Nephron progenitor cell (in vitro differentiated cells): ENCODE results near the gene DPH1.

ENCODE experiments used
- DNase-seq: peaks from one replicate; pipeline ENCODE4 v3.0.0; 2021
- H3K27ac Mint-ChIP-seq: 2 replicates; pipeline ENCODE4 v1.8.0; 2021; ENCODE audit warnings: mild to moderate bottlenecking, moderate library complexity, mixed read lengths
- H3K27me3 Mint-ChIP-seq: 2 replicates; pipeline ENCODE4 v1.8.0; 2021; ENCODE audit warnings: mild to moderate bottlenecking, low read depth, mixed read lengths; ENCODE audit not compliant: poor library complexity
- H3K36me3 Mint-ChIP-seq: 2 replicates; pipeline ENCODE4 v1.8.0; 2021; ENCODE audit warnings: low read depth, mixed read lengths
- H3K4me1 Mint-ChIP-seq: 2 replicates; pipeline ENCODE4 v1.8.0; 2021; ENCODE audit warnings: mixed read lengths
- H3K4me3 Mint-ChIP-seq: 2 replicates; pipeline ENCODE4 v1.8.0; 2021; ENCODE audit warnings: mild to moderate bottlenecking, moderate library complexity, mixed read lengths
- H3K9me3 Mint-ChIP-seq: 2 replicates; pipeline ENCODE4 v1.8.0; 2021; ENCODE audit warnings: mild to moderate bottlenecking, moderate library complexity, mixed read lengths
- CTCF ChIP-seq: fragments of 200-600 bp; sonication (generic); IDR thresholded peaks from 2 replicates; pipeline ENCODE4 v1.5.0; 2021; ENCODE audit warnings: antibody characterized with exemption

DPH1 gene

GRCh38 chr17:2070241-2071023, 40.5 kb downstream of the DPH1 start:
- no peak for TF ChIP-seq CTCF
- Mint-ChIP-seq H3K9me3 (no peaks in the 10 kb centered on the region), H3K27me3 (peaks cover 4% of the 10 kb centered on the region), H3K36me3 (peaks cover 36% of the 10 kb centered on the region), H3K4me3 (no peak overlapping the region), H3K4me1 (peaks cover 86% of the 10 kb centered on the region), H3K27ac (no peak overlapping the region)
- DNase-seq: no peak

- peaks cover 86% of the 10 kb centered on the region for H3K4me1 Mint-ChIP-seq
- no peak overlapping the region for H3K4me3 Mint-ChIP-seq
Observed at GRCh38 chr17:2071024-2071385, 41.1 kb downstream of the DPH1 start.

GRCh38 chr17:2071455-2072281, 41.7 kb downstream of the DPH1 start:
- Mint-ChIP-seq H3K4me3 (no peak overlapping the region), H3K36me3 (peaks cover 27% of the 10 kb centered on the region), H3K4me1 (peaks cover 86% of the 10 kb centered on the region), H3K27ac (no peak overlapping the region), H3K9me3 (no peaks in the 10 kb centered on the region), H3K27me3 (peaks cover 4% of the 10 kb centered on the region)
- no peak for TF ChIP-seq CTCF
- DNase-seq: no peak

More at GRCh38 chr17:2071024-2071385, 41.1 kb downstream of the DPH1 start:
- peaks cover 4% of the 10 kb centered on the region for H3K27me3 Mint-ChIP-seq
- TF ChIP-seq CTCF: no peak
- no peak for DNase-seq
- H3K36me3 Mint-ChIP-seq: peaks cover 30% of the 10 kb centered on the region
- no peak overlapping the region for H3K27ac Mint-ChIP-seq
- no peaks in the 10 kb centered on the region for H3K9me3 Mint-ChIP-seq

- no peak overlapping the region for H3K27ac Mint-ChIP-seq
- H3K27me3 Mint-ChIP-seq: no peaks in the 10 kb centered on the region
- peaks cover 70% of the 10 kb centered on the region for H3K4me1 Mint-ChIP-seq
- no peaks in the 10 kb centered on the region for H3K9me3 Mint-ChIP-seq
- DNase-seq: no peak
- H3K4me3 Mint-ChIP-seq: no peak overlapping the region
- peaks cover 45% of the 10 kb centered on the region for H3K36me3 Mint-ChIP-seq
- TF ChIP-seq CTCF: no peak
Observed at GRCh38 chr17:2074919-2075318, 45.0 kb downstream of the DPH1 start.

- no peaks in the 10 kb centered on the region for H3K27me3 Mint-ChIP-seq
- peak overlapping the region; percentile 97 for H3K27ac Mint-ChIP-seq
- TF ChIP-seq CTCF: no peak
- H3K4me1 Mint-ChIP-seq: peaks cover 64% of the 10 kb centered on the region
- peaks cover 46% of the 10 kb centered on the region for H3K36me3 Mint-ChIP-seq
- peak overlapping the region; percentile 35 for H3K4me3 Mint-ChIP-seq
- no peak for DNase-seq
- no peaks in the 10 kb centered on the region for H3K9me3 Mint-ChIP-seq
Observed at GRCh38 chr17:2075336-2076086, 45.6 kb downstream of the DPH1 start.
